Panc1 (cell line): ENCODE measurements around the gene RSPRY1.

Experiments
- POLR2AphosphoS5 ChIP-seq: IDR thresholded peaks from 2 replicates; pipeline ENCODE4 v1.6.1; 2012; ENCODE audit warnings: mild to moderate bottlenecking, low read depth, low read length, moderate library complexity
- TF ChIP-seq, protein P1 (sequence below): fragments of 450-650 bp; IDR thresholded peaks from 2 replicates; pipeline ENCODE4 v1.5.1; 2017; ENCODE audit warnings: mild to moderate bottlenecking

DNA sequence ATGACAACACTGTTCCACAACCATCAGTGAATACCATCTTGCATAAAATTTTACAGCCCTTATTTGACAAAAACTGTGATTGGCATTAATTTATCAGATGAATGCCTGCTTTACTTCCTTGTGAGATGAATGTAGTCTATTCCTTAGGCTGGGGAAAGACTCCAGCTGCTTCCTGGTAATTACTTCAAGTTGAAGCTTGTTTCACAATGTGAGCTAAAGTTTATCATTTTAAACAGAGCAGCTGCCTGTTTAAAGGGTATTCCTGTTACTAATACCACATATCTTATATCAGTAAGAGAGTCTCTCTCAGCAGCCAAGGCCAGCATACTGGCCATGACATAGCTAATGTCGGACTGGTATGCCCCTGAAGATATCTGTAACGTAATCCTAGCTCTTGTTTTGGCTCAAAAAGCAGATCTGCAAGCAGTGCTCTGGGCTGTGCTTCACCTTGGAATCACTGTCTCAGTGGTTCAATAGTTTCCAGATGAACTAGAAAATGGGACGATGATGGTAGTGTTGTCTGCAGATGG lies 45.8 kb downstream of the RSPRY1 start:
- TF ChIP-seq, protein P1, sequence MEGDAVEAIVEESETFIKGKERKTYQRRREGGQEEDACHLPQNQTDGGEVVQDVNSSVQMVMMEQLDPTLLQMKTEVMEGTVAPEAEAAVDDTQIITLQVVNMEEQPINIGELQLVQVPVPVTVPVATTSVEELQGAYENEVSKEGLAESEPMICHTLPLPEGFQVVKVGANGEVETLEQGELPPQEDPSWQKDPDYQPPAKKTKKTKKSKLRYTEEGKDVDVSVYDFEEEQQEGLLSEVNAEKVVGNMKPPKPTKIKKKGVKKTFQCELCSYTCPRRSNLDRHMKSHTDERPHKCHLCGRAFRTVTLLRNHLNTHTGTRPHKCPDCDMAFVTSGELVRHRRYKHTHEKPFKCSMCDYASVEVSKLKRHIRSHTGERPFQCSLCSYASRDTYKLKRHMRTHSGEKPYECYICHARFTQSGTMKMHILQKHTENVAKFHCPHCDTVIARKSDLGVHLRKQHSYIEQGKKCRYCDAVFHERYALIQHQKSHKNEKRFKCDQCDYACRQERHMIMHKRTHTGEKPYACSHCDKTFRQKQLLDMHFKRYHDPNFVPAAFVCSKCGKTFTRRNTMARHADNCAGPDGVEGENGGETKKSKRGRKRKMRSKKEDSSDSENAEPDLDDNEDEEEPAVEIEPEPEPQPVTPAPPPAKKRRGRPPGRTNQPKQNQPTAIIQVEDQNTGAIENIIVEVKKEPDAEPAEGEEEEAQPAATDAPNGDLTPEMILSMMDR: no peak
- TF ChIP-seq POLR2AphosphoS5: no peak
